Panc1 (cell line): ENCODE results near the gene MDFI. TPM values are rescaled to one million over a fixed set of nuclear protein-coding genes. Genes with fewer than 3 reads are reported as not detected.

ENCODE experiments used
- ATAC-seq: fragments of 200-7000 bp; cut with Tn5 transposase; 2 replicates; pipeline ENCODE4 v1.9.1; 2020; ENCODE audit warnings: mild to moderate bottlenecking, moderate library complexity
- BruUV-seq: library from RNA; stranded (reverse); fragments of 400-500 nt; replicated peaks from 2 replicates; lab custom pipeline; 2021; lab: Mats Ljungman, UMichigan
- CTCF ChIA-PET: fragments of 300-600 bp; sonication (Branson Sonifier 250); formaldehyde crosslinking; loops from one replicate; lab custom pipeline; 2022; ENCODE audit warnings: antibody characterized with exemption; lab: Charles Lee
- POLR2A ChIA-PET: fragments of 300-600 bp; sonication (Branson Sonifier 250); formaldehyde crosslinking; loops from one replicate; lab custom pipeline; 2022; ENCODE audit warnings: antibody characterized with exemption; lab: Charles Lee
- DNase-seq: peaks from one replicate; pipeline ENCODE4 v3.0.0-alpha.2; 2010; ENCODE audit warnings: low read depth, low spot score
- H3K27ac ChIP-seq: 2 replicates; pipeline ENCODE4 v1.5.1; 2011; ENCODE audit warnings: mild to moderate bottlenecking, low read length, inconsistent platforms
- H3K27me3 ChIP-seq: fragments of 200-500 bp; sonication (Bioruptor generic); 2 replicates; pipeline ENCODE4 v1.6.0; 2014; ENCODE audit warnings: low read length, inconsistent platforms; ENCODE audit not compliant: control insufficient read depth, insufficient read depth
- H3K36me3 ChIP-seq: fragments of 200-500 bp; sonication (Bioruptor generic); 2 replicates; pipeline ENCODE4 v1.5.1; 2014; ENCODE audit warnings: inconsistent platforms, mild to moderate bottlenecking, low read length, moderate library complexity; ENCODE audit not compliant: control insufficient read depth, insufficient read depth
- H3K4me1 ChIP-seq: 2 replicates; pipeline ENCODE4 v1.5.1; 2011; ENCODE audit warnings: inconsistent platforms, mild to moderate bottlenecking, low read length, moderate library complexity; ENCODE audit not compliant: control insufficient read depth, insufficient read depth
- H3K4me3 ChIP-seq, 2 experiments: 2 replicates each; pipeline ENCODE4 v1.5.1; 2011 to 2012; ENCODE audit warnings: low read depth in 2 of 2, low read length in 2 of 2, mild to moderate bottlenecking in 2 of 2, inconsistent platforms in 1 of 2, moderate library complexity in 1 of 2
- H3K9me3 ChIP-seq: fragments of 200-500 bp; sonication (Bioruptor generic); 2 replicates; pipeline ENCODE4 v1.5.1; 2014; ENCODE audit warnings: low read depth, mild to moderate bottlenecking, inconsistent platforms, low read length, moderate library complexity; ENCODE audit not compliant: control insufficient read depth, insufficient read depth
- POLR2AphosphoS5 ChIP-seq: IDR thresholded peaks from 2 replicates; pipeline ENCODE4 v1.6.1; 2012; ENCODE audit warnings: mild to moderate bottlenecking, low read depth, low read length, moderate library complexity
- REST ChIP-seq, 2 experiments: IDR thresholded peaks; 2 replicates each; pipeline ENCODE4 v1.6.1; 2011 to 2012; ENCODE audit warnings: low read depth in 2 of 2, control low read depth in 1 of 2, low read length in 1 of 2, mild to moderate bottlenecking in 1 of 2, moderate library complexity in 1 of 2; ENCODE audit not compliant: insufficient read depth in 1 of 2
- SIN3A ChIP-seq: IDR thresholded peaks from 2 replicates; pipeline ENCODE4 v1.6.1; 2012; ENCODE audit warnings: low read depth, mild to moderate bottlenecking, low read length, moderate library complexity, borderline replicate concordance; ENCODE audit not compliant: insufficient read depth
- TCF7L2 ChIP-seq: IDR thresholded peaks from 2 replicates; pipeline ENCODE4 v1.6.1; 2011; ENCODE audit warnings: mild to moderate bottlenecking, low read depth, low read length, inconsistent platforms
- in situ Hi-C: cut with HindIII; loops from 2 replicates; pipeline ENCODE4 v1.10.0; 2016; ENCODE audit warnings: low sequenced_read_pairs, low pct_unique_long_range_greater_than_20kb
- intact Hi-C: fragments of 100-400 bp; cut with micrococcal nuclease; formaldehyde crosslinking; loops from one replicate; pipeline ENCODE4 v1.10.0; 2022; ENCODE audit not compliant: unreplicated experiment
- total RNA-seq: library from RNA; stranded (reverse); gene quantifications from one replicate; pipeline ENCODE4 v1.2.1, GENCODE V29; 2021; ENCODE audit not compliant: unreplicated experiment
- TF ChIP-seq, protein P1 (sequence below): fragments of 450-650 bp; IDR thresholded peaks from 2 replicates; pipeline ENCODE4 v1.5.1; 2017; ENCODE audit warnings: mild to moderate bottlenecking

The MDFI gene
- total RNA-seq, 1 experiment from 2014 or later, result 0.54 TPM

GRCh38 chr6:41602864-41603608 is 35.2 kb upstream of the MDFI start:
- Histone ChIP-seq H3K27me3 (no peaks in the 10 kb centered on the region), H3K36me3 (no peaks in the 10 kb centered on the region), H3K4me1 (peaks cover 10% of the 10 kb centered on the region), H3K27ac (peak overlapping the region; percentile 12; the same call in 1 of the 2 replicates), H3K9me3 (no peaks in the 10 kb centered on the region), H3K4me3 (peak overlapping the region; percentile 1 to 43; a peak in 2 of 4 replicates)
- in situ Hi-C loops (no loop called here), intact Hi-C loops (loop anchor here (1.0 to 5.0 kb wide), 2 partner anchors 79 to 174 kb away; partner anchors contain the start of gene FRS3)
- DNase-seq (peak; percentile 70), ATAC-seq (peak; percentile 83)
- TF ChIP-seq TCF7L2, result no peak
- TF ChIP-seq SIN3A, result no peak
- no peak for TF ChIP-seq REST (IDR thresholded peaks at IDR 0.05; ENCODE audit: insufficient read depth in 1 of 2, low read depth in 2 of 2, low read length in 1 of 2)
- TF ChIP-seq, protein P1, sequence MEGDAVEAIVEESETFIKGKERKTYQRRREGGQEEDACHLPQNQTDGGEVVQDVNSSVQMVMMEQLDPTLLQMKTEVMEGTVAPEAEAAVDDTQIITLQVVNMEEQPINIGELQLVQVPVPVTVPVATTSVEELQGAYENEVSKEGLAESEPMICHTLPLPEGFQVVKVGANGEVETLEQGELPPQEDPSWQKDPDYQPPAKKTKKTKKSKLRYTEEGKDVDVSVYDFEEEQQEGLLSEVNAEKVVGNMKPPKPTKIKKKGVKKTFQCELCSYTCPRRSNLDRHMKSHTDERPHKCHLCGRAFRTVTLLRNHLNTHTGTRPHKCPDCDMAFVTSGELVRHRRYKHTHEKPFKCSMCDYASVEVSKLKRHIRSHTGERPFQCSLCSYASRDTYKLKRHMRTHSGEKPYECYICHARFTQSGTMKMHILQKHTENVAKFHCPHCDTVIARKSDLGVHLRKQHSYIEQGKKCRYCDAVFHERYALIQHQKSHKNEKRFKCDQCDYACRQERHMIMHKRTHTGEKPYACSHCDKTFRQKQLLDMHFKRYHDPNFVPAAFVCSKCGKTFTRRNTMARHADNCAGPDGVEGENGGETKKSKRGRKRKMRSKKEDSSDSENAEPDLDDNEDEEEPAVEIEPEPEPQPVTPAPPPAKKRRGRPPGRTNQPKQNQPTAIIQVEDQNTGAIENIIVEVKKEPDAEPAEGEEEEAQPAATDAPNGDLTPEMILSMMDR, result peak; percentile 93
- 0 out of 2 replicates have a peak, but pooled peaks have one; percentile 24 for TF ChIP-seq POLR2AphosphoS5
- ChIA-PET POLR2A (interaction anchor here (0.6 kb wide), 1 partner anchor 129 kb away, joined by 4 read pairs; no protein-coding TSS in a partner anchor), CTCF (interaction anchor here (0.6 to 2.4 kb wide), 15 partner anchors 30 to 402 kb away, joined by 3 to 30 read pairs (median 4); no protein-coding TSS in a partner anchor)
- BruUV-seq, result no TSS peak

- intact Hi-C loops, result loop anchor here (5.0 kb wide), 1 partner anchor 173 kb away; the partner anchor contains the start of gene FRS3
- ATAC-seq (no peak), DNase-seq (no peak)
- POLR2A ChIA-PET, result no interaction called here
- BruUV-seq, result no TSS peak
- in situ Hi-C loops, result no loop called here
- H3K4me3 ChIP-seq, result no peak overlapping the region
- no peaks in the 10 kb centered on the region for H3K36me3 ChIP-seq
- CTCF ChIA-PET, result interaction anchor here (1.0 kb wide), 1 partner anchor 78 kb away, joined by 9 read pairs; no protein-coding TSS in a partner anchor
- no peaks in the 10 kb centered on the region for H3K27me3 ChIP-seq
- no peaks in the 10 kb centered on the region for H3K9me3 ChIP-seq
- no peak overlapping the region for H3K27ac ChIP-seq
- H3K4me1 ChIP-seq, result peaks cover 10% of the 10 kb centered on the region
- TF ChIP-seq TCF7L2 (no peak), REST (IDR thresholded peaks at IDR 0.05; ENCODE audit: insufficient read depth in 1 of 2, low read depth in 2 of 2, low read length in 1 of 2) (no peak), POLR2AphosphoS5 (no peak), SIN3A (no peak)
- TF ChIP-seq, protein P1, result no peak
These were observed 34.3 kb upstream of the MDFI start for GRCh38 chr6:41604006-41604405.
